HG03432 (cell line): Measurements from ENCODE around the gene FCGR3A.

ENCODE experiments used
- ATAC-seq: cut with Tn5 transposase; IDR thresholded peaks from one replicate; pipeline ENCODE4 v1.9.1; 2021; ENCODE audit warnings: mild to moderate bottlenecking, moderate library complexity; ENCODE audit not compliant: unreplicated experiment

The FCGR3A gene

DNA sequence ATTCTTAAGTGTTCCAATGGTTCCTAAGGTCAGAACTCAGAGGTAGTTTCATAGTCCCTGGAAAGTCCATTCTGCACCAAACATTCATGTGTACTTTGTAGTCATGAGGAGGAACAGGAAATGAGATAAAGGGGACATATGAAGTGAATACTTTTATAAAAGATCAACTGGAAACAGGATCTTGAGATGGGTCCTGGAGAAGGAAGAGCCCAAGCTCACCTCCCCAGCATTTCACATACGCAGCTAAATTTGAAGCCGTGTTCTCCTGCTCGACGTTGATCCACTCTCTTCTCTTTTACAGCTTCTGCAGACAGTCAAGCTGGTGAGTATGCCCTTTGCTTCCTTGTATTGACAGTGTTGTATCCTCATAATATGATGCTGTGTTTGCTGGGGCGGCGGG is 43.9 kb downstream of the FCGR3A start:
- no peak for ATAC-seq

DNA sequence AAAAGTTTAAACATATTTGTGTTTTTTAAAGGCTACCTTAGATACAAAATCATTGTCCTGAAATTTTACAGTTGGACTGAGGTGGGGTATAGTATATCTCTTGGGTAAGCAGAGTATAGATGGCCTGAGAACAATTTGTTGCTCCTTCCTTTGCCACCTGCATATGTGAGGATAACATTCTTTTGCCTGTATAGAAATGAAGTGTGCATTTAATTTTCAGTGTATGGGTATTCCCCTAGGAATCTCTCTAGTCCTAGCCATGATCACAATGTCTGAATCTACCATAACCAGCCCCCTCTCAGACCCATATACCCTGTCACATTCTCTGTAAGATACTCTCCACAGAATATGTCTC is 46.2 kb downstream of the FCGR3A start:
- no peak for ATAC-seq

DNA sequence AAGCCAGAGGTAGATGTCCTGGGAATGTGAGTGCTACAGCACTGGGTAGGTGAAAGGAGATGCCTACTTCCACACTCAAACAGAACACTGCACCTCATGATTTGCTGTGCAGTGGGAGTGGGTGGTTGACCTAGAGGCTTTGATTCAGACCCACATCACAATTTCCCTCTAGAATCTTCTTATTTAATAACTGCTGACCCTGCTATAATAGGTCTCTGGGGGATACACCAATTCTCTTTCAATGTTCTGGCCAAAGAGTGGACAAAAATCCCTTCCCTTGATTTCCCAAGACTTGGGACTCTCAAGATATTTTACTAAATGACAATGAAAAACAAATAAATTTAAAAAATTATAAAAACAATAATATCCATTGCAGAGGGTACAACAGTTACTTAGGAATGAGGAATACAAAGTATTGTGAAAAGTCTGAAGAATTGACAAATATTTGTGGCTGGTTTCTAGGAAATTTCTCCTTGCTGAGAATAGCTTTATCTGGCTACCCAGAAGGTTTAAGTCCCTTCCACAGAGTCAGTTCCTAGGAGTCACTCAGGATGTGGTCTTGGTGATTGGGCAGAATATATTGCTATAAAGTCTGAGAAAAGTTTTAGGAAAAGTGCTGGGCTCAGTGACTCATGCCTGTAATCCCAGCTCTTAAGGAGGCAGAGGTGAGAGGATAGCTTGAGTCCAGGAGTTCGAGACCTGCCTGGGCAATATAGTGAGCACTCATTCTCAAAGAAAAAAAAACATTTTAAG is 46.8 kb downstream of the FCGR3A start:
- ATAC-seq, result no peak

DNA sequence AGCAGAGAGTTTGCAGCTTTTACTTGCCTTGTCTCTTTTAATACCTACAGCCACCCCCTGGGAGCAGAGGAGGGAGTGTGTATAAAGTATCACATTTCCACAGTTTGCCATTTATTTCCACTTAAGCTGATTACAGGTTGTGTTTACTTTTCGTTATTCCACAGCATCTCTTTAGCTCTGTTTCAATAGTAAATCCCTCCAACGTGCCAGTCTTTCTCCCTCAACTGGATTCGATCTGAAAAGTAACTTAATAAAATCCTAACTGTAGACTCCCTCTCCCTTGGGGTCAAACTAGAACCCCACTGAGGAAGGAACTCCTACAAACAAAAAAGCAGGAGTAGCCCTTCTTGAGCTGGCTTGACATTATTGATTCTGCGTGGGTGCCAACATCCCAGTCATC is 47.4 kb downstream of the FCGR3A start:
- no peak for ATAC-seq

DNA sequence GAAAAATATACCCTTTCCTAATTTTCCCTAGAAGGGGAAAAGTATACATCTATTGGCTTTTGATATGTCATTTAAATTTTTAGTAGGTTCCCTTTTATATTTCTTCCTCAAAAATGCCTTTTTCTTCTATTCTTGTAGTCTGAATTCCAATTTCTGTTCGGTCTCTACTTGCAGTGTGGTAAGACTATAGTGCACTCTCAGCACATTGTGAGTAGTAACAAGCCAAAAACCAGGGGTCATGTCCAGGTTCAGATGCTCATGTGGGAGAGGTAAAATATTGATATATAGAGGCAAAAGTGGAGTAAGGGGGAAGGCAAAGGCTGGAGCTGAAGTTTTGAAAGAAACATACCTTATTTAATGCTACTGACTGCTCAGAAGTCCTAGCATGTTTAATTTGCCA is 48.4 kb downstream of the FCGR3A start:
- no peak for ATAC-seq

DNA sequence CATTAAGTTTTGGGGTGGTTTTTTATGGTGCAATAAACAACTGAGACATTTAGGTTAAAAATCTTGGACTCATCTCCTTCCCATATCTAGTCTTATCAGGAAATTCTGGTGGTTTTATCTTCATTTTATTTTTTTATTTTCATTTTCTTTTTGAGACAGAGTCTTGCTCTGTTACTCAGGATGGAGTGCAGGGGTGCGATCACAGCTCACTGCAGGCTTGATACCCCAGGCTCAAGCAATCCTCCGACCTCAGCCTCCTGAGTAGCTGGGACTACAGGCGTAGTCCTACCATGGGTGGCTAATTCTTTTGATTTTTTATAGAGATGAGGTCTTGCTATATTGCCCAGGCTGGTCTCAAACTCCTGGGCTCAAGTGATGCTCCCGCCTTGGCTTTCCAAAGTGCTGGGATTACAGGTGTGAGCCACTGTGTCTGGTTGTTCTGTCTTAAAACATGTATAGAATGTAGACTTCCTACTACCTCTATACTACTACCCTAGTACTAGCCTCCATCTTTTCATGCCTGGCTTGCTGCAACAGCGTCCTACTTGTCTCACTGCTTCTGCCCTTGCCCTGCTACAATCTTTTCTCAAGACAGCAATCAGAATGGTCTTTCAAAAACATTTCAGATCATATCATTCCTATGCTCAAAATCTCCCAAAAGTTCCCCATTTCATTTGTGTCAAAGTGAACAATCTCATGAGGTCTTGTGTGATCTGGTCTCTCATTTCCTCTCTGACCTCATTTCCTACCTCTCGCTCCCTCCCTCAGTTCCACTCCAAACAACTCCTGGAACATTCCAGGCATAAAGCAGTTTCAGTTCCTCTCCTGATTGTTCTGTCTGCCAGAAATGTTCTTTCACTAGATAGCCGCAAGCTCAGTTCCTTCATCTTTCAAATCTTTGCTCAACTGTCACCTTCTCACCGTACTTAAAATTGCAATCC is 50.2 kb downstream of the FCGR3A start:
- no peak for ATAC-seq

DNA sequence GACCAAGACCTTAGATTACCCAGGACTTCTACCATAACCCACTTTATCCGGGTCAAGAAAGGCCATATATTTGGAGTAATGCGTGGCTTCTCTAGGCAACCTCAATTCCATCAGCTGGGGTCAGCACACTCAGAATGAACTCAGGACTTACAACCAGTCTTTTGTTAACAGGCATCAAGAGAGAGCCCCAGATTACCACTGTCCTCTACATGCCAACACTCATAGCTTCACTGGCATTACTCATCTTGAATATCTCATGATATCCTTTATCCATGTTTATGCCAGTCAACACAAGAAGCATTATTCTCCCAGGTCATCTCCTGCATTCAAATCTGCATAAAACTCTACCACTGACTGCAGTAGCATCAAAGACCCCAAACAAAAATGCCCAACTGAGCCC is 51.0 kb downstream of the FCGR3A start:
- no peak for ATAC-seq

DNA sequence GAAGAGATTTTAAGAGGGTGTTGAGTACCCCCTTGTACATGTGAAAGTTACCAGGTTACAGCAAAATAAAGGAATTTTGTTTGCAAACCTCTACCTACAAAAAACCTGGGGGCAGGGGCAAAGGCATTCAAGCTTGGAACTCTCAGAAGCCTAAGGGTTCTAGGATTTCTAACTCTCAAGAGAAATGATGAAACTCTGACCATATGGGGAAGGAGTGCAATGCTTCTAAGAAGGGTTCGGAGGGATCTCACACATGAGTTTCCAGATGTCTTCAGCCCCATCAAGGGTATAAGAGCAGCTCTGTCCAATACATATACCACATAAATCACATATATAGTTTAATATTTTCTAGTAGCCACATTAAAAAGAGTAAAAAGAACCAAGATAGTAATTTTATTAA is 51.7 kb downstream of the FCGR3A start:
- no peak for ATAC-seq

DNA sequence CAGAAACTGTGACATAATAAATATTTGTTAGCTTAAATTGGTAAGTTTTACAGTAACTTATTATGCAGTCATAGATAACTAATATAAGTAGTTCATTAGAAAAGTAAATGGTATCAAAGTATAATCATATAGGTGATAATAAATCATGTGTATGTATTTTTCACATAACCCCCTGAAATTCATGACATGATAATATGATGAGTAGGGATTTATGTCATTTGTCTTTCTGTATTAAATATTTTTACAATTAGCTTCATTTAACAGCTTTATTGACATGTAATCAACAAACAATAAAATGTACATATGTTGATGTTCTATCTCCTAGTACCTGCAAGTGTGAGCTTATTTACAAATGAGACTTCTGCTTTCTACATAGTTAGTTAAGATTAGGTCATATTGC is 54.1 kb downstream of the FCGR3A start:
- ATAC-seq, result no peak

DNA sequence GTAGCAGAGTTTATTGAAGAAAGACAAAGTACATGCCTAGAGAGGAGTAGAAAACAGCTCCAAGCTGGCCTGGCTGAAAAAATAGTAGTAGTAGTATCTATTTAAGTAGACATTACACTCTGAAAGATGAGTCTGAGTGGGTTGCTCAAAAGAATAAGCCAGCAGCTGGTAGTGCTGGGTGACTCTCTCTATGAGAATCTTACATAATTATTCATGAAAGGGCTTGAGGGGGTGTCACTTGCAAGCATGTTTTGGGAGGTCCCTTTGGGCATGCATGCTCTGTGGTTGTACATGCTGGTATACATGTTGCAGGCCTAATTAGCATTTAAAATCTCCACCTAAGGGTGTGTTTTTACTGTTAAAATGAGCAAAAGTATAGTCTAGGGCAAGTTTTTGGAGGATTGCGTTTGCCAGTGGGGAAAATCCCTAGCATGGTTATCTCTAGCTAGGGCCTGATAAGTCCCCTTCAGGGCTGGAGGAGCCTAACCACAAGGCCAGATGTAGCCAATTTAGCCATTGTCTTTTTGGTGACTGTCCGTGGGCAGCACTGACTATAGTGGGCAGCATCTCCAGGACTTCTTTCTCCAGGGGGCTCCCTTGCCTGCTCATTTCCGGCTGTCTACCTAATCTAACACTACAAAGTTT is 55.4 kb downstream of the FCGR3A start:
- ATAC-seq, result no peak

DNA sequence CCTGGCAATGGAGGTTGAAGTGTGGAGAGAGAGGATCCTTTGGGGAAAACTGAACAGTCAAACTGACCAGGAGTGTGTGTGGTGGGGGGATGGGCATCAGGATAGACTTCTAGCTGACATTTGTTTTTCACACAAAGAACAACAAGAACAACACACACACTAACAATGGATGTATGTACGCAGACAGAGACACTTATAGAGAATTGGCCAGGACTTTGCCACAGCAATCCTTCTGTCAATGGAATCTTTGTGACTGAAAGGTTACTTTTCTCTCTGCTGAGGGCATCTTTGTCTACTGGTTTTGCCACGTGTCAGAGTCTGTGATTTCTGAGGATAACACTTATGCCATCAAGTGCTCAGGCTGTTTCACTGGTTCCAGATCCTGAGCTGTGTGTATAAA is 56.8 kb downstream of the FCGR3A start:
- ATAC-seq, result no peak
